Endometrium (tissue), 2 donors: ENCODE results near the gene CLCN4.

ENCODE experiments used
- FAIRE-seq: peaks from 2 replicates; lab custom pipeline; 2012; peaks lifted over from hg19 to GRCh38; lab: Jason Lieb, UNC
- donor health status: control.
- donor health status: control.

Gene CLCN4

DNA sequence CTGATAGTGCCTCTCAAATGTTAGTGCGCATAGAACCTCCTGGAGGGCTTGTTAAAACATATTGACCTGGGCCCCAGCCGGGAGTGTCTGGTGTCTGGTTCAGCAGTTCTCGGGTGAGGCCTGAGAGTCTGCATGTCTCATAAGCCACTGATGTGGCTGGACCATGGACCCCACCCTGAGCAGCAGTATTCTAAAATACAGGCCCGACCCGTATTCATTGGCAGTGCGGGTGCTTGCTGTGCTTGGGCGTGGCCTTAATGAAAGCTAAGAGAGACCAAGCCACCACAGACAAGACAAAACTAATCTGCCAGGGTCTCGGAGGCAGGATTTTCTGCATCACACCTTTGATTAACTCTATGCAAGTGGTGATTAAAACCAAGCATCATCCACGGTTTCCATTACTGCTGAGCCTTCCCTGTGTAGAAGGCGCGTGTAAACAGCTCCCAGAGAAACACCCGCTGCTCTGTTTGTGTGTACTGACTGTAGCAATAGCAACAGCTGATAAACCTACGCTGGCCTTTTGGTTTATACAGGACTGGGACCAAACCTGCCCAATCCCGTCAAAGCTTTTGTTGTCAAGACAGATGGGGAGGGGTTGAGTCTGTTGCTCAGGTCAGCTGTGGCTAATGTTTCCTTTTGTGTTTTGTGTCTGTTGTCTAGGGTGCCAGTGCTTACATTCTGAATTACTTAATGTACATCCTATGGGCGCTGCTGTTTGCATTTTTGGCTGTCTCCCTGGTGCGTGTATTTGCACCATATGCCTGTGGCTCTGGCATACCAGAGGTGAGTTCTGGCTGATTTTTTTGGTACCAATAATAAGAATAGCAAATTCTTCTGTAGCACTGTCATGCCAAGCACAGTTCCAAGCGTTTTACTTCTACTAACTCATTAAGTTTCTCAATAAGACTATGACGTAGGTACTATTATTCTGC, 40.8 kb downstream of the CLCN4 start:
- no peak for FAIRE-seq

DNA sequence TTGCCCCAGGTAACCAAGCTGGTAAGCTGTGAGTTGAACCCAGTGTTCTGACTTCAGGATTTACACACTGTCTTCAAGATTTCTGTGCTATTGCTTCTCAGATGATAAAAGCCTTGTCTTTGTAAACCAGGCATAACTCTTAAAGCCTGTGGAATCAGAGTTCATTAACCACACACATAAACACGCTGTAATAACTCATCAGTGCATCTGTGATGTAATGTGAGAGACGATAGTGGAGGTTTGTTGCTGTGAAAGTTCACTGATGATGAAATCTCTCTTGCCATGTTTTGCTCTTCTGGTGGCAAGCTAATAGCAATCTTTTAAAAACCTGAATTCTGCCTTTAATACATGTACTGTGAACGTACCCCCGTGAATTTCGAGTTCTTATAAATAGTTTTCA, 41.5 kb downstream of the CLCN4 start:
- FAIRE-seq, result no peak

DNA sequence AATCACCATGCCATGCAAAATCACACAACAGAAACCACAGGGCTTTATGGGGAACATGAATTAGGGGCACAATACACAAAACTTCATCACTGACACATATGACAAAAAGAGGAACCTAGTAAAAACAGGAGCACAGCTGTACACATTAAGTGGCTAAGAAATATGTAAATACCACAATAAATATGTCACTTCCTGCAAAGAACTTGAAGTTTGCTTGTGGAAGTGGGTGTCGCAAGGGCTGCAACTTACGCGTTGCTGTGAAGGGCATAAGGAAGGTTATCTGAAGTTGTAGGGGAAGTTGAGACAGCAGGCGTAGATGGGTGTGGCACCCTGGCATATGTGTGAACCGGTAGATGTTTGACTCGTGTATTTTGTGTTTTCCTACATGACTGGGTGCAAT, 42.4 kb downstream of the CLCN4 start:
- FAIRE-seq, result no peak

DNA sequence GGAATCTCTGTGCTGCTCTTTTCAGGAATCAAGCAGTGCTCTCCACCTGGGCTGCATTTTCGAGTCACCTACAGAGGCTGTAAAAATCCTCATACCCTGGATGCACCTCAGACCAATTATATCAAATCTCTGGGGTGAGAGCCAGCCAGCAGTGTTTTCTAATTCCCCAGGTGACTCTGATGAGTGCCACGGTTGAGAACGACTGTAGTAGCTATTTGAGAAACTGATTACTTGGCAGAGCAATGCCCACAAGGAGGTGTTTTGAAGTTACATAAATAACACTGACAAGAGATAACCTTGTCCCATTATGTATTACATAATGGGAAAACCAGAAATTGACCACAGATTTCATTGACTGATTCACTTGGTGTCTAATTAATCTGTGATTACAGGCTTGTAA, 46.8 kb downstream of the CLCN4 start:
- FAIRE-seq, result no peak

DNA sequence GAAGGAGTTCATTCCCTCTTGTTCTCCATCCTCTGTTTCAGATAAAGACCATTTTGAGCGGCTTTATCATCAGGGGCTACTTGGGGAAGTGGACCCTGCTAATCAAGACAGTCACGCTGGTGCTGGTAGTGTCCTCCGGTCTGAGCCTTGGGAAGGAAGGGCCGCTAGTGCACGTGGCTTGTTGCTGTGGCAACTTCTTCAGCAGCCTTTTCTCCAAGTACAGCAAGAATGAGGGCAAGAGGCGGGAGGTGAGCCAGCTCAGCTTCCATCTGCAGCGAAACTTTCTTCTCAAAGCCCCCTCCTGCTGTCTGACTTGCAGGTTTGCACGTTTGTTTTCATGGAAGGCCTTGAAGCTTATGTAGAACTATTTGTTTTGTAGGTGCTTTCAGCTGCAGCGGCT, 49.5 kb downstream of the CLCN4 start:
- no peak for FAIRE-seq

DNA sequence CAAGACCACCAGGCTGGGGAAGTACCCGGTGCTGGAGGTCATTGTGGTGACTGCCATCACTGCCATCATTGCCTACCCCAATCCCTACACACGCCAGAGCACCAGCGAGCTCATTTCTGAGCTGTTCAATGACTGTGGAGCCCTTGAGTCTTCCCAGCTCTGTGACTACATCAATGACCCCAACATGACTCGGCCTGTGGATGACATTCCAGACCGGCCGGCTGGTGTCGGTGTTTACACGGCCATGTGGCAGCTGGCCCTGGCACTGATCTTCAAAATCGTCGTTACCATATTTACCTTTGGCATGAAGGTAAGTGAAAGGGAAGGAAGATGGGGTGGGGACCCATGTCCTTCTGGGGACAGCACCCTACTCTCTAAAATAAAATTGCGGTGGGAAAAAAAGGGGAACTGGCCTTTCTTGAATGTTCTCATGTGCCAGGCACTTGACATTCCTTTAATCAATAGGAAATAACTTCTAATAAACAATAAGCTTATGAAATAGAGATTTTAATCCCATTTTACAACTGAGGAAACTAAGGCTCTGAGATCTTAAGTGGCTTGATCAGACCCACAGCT, 51.6 kb downstream of the CLCN4 start:
- FAIRE-seq, result no peak

DNA sequence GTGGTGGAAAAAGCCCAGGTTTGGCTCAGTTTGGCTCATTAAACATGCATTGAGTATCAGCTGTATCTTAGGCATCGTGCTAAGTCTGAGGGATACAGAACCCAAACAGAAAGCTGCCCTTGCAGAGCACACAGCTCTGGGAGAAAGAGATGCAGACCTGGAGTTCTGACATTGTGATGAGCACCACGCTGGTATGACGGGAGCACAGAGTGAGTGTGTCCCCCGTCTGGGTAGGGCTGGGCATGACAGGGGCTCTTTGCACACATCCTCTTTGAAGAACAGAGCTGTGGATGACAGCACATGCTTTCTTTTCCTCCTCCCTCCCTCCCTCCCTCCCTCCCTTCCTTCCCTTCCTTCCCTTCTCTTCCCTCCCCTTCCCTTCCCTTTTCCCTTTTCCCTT, 52.2 kb downstream of the CLCN4 start:
- FAIRE-seq, result no peak

DNA sequence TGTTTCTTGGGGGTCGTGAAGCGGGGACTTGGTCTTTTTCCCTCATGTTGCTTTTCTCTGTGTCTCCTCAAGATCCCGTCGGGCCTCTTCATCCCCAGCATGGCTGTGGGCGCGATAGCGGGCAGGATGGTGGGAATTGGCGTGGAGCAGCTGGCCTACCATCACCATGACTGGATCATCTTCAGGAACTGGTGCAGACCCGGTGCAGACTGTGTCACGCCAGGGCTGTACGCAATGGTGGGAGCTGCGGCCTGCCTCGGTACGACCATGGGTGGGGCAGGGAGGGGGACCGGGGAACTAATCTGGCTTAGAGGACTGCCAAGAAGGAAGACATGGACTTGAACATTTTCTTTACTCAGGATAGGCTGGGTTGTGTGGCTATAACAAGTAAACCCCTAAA, 55.6 kb downstream of the CLCN4 start:
- FAIRE-seq, result no peak

DNA sequence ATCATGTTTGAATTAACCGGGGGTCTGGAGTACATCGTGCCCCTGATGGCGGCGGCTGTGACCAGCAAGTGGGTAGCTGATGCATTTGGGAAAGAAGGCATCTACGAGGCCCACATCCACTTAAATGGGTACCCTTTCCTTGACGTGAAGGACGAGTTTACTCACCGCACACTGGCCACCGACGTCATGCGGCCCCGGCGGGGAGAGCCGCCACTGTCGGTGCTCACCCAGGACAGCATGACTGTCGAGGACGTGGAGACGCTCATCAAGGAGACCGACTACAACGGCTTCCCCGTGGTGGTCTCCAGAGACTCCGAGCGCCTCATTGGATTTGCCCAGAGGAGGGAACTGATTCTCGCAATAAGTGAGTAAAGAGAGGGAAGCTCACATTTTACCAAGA, 56.9 kb downstream of the CLCN4 start:
- no peak for FAIRE-seq

DNA sequence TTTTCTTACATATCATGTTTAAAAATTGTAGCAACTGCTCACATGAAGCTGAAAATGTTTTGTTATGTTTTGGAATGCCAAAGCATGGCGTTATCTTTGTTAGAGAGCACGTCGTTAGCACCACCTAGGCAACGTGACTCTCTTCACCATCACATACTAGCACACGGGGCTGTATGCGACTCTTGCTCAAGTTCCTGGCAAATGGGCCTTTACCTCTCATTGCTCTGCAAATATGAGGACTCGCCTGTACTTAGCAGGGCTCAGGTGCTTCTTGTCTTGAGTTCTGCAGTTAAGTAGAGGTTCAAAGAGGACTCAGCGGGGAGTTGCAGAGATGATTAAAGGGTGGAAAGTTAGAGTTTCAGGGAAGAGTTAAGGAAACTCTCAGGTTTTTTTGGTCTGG, 59.4 kb downstream of the CLCN4 start:
- FAIRE-seq, result no peak

DNA sequence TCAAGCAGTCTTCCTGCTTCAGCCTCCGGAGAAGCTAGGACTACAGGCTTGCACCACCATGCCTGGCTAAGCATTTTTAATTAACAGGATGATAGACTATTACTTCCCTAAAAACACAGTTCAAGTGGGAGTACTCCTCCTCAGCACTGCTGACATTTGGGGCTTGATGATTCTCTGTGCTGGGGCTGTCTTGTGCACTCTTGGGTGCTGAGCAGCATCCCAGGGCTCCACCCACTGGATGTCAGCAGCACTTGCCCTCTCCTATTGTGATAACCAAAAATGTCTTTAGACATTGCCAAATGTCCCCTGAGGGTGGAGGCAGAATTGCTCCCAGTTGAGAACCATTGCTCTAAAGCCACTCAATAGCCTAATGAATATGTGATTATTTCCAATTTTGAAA, 60.4 kb downstream of the CLCN4 start:
- FAIRE-seq, result no peak

DNA sequence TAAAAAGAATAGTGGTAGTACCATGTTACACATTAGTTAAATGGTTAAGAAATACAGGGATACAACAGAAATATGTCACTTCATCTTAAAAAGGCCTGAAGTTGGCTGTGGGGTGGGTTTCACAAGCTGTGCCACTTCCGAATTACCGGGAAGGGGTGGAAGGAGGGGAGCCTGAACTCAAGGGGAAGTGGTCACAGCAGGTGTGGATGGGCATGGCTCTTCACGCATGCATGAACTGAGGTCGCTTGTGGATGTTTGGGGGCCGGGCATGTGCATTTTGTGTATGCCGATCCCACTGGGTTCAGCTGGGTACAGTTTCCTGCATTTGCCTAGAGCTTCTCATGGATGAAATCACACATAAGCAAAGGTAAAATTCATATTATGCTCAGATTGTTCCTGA, 64.9 kb downstream of the CLCN4 start:
- FAIRE-seq, result no peak

DNA sequence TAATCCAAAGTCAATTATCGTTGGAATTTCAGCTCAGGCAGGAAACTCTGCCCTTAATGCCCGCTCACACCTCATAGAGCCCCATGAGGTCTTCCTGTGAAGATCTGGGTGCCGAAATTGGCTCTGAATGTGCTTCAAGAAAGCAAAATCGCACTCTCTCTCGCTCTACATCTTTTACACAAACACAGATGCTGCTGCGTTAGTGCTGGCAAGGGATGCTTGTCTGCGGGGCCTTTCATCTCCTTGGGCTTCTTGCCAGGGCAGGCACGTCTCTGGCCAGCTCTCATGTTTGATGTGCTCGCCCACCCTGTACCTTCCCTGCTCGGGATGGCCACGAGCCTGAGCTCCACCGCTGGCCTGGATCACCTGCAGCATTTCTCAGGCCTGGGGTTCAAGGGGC, 66.5 kb downstream of the CLCN4 start:
- FAIRE-seq, result no peak

DNA sequence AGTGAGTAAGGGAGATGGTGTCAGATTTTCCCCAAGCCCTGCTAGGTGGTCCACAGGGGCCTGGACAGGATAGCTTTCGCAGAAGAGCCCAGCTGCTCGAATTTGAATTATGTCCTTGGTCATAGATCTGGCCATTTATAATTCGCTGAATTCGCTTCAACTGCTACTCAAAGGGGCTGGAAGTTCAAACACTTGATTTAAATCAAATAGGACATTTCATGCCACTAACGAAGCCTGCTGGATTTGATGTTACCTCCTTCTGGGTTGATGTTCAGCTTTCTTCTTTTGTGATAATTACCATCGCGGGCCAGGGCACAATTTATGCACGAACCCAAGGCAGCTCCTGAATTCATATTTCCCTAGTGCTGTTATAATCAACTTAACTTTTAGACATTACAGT, 67.0 kb downstream of the CLCN4 start:
- FAIRE-seq, result no peak

DNA sequence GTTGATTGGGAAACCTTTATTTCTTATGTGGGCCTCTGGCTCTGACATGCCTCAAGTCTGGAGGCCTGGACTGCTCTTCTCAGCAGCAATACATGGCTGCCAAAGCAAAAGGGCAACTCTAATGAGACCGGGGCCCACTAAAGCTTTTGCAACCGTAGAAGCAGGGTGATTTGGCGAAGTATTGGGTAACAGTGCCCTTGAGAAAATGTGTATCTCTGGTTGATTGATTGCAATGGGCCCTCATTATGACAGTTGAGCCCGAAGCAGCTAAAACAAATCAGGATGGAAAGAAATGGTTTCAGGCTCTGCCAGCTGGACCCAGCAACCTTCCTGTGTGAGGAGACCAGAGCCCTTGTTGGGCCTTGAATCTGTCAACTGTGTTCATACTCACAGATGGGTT, 73.4 kb downstream of the CLCN4 start:
- no peak for FAIRE-seq

DNA sequence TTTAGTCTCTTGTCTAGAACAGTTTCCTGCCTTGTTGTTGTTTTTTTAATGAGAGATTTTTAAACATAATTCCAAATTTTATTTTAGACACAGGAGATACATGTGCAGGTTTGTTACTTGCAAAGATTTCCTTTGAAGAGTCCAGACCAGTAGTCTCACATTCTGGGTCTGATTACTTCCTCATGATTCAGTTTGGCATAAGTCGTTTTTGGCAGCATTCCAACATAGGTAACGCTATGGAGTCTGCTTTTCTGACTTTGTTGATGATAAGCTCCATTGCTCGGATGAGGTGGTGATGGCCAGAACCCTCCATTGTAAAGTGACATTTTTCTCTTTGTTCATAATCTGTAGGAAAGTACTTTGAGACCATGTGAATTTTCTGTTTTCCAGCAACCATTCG, 74.7 kb downstream of the CLCN4 start:
- FAIRE-seq, result no peak

DNA sequence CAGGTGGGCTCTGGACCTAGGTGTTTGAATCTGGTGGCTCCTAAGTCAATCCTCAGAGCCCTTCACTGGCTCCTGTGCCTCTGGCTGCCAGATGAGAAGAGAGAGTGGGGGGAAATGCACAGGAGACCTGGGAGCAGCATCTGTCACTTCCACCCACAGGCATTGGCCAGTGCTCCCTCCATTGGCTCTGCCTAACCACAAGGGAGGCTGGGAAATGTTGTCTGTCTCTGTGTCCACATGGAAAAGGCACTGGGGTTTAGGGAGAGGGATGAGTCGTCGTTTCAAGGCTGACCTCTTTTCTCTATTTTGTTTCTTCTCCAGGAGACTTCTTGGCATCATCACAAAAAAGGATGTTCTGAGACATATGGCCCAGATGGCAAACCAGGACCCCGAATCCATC, 76.4 kb downstream of the CLCN4 start:
- no peak for FAIRE-seq

DNA sequence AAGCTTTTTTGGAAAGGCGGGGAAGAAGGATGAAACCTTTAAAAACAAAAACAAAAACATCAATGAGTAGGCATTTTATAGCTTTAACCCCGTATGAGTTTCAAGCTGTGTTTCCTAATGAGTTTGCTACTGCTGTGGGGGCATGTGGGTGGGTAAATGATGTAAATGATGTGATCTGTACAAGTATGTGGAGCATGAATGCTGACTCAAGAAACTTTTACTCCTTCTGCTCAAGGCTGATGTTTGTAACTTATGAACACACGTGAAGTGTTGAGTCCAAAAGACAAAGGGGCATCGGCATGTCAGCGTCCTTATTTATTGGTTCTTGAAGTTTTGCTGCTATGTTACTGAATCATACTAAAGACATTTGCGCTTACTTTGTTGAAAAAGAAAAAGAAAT, 76.9 kb downstream of the CLCN4 start:
- no peak for FAIRE-seq

DNA sequence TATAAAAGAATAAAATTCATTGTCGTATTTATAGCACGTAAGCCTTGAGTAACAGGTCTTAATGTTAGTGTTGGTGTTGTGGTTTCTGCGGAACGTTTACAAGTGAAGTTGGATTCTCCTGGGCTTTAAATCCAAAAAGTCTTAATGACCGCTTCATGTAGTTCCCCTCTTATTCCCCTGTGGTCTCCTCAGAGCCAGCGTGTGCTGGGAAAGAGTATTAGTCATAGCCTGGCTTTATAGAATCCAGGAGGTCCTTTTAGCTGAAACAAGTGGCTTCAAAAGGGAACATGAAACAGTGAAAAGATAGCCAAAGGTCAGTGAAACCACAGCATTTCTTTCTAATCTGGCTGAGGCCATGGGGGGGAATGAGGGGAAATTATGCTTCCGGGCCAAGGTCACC, 79.1 kb downstream of the CLCN4 start:
- no peak for FAIRE-seq

DNA sequence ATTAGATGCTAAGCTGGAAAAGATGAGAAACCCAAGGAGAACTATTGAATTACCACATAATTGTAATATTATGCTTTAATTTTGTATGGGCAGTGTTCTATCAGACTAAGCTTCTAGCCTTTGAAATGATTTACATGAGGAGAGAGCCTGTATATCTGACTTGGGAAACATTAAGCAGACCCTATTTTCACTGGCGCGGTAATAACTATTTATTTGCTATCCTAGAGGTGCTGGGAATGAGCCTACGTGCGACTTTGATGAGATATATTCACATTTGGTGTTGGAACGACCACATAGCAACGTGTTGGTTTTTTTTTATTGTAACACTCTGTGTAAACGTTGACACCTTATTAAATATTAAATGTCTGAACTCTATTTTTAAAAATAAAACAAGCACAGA, 80.5 kb downstream of the CLCN4 start:
- FAIRE-seq, result no peak

DNA sequence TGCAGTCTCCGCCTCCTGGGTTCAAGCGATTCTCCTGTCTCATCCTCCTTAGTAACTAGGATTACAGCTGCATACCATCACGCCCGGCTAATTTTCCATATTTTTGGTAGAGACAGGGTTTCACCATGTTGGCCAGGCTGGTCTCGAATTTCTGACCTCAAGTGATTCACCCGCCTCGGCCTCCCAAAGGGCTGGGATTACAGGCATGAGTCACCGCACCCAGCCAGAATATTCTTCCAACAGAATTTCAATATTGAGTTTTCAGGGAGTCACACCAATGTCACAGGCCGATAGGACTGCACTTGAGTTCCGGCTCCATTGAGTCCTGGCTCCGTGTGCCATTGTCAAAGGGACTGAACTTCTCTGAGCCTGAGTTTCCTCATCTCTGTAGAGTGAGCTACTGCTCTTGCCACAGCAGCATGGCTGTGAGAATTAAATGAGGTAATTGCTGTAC, 82.9 kb downstream of the CLCN4 start:
- no peak for FAIRE-seq

DNA sequence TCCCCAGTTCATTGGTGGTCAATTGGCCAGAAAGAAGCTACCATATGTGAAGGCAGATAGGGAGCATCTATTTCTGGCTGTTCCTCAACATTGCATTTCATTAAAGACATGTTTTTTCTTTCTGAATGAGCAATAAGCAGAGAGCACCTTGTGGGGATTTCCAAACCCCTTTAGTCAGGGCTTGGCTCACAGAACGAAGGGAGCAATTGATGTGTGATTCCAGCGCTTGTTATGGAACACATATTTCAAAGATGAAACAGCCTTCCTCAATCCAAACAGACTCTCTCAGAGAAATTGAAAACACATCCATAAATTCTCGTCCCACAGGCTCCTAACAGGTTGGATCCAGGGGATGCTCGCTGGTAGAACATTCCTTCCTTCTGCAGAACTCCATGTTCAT, 84.1 kb downstream of the CLCN4 start:
- FAIRE-seq, result no peak

DNA sequence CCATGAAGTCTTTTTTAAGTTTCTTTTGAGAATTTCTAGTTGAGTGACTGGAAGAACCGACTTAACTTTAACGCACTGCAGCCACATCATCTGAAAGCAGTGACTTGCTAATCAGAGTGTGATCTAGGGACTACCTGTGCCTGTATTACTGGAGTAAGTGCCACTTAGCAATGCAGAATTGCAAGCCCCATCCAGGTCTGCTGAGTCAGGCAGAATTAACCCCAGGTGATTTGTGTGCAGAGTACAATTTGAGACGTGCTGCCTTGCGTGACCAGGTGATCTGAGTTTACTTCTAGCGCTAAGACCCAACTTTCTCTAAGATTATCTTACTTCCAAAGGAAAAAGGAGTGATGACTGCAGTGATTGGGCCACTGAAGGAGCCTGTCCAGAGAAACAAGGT, 85.3 kb downstream of the CLCN4 start:
- no peak for FAIRE-seq

DNA sequence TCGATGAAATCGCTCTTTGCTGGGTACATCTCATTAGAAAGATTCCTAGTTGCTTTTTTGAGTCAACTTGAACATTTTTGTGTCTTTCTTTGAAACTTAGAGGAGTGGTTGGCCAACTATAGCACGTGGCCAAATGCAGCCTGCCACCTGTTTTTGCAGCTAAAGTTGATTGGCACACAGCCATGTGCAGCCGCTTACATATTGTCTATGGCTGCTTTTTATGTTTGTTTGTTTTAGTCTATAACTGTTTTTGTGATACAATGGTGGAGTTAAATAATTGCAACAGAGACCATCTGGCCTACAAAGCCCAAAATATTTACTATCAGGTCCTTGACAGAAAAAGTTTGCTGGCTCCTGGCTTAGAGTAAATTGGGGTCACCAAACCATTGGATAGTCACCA, 86.3 kb downstream of the CLCN4 start:
- no peak for FAIRE-seq
